SK-N-MC (cell line): ENCODE data around the gene ITPR2.

Experiments
- EZH2 ChIP-seq: fragments of 200-600 bp; sonication (generic); IDR thresholded peaks from one replicate; pipeline ENCODE4 v1.6.1; 2017; ENCODE audit warnings: antibody characterized with exemption
- FOXP2 ChIP-seq: optimal IDR thresholded peaks from 2 replicates; pipeline ENCODE3; 2011; ENCODE audit warnings: mild to moderate bottlenecking, moderate library complexity; ENCODE audit not compliant: insufficient read depth; ENCODE audit errors: extremely low read length, control extremely low read depth
- POLR2AphosphoS5 ChIP-seq: IDR thresholded peaks from 2 replicates; pipeline ENCODE4 v1.6.1; 2012; ENCODE audit warnings: mild to moderate bottlenecking, low read depth, low read length, borderline replicate concordance

GRCh38 chr12:26551385-26551784, 281.6 kb downstream of the ITPR2 start:
- no peak for TF ChIP-seq EZH2
- TF ChIP-seq POLR2AphosphoS5 = no peak
- no peak for TF ChIP-seq FOXP2
